HuH-7.5 (cell line): Measurements from ENCODE around the gene CDH13.

ENCODE experiments used
- DNase-seq: peaks from one replicate; pipeline ENCODE4 v3.0.0; 2011; ENCODE audit warnings: low spot score

Gene CDH13

GRCh38 chr16:82848013-82848412 is 221.2 kb downstream of the CDH13 start:
- no peak for DNase-seq

GRCh38 chr16:82852388-82853008 is 225.7 kb downstream of the CDH13 start:
- DNase-seq, result no peak

DNA sequence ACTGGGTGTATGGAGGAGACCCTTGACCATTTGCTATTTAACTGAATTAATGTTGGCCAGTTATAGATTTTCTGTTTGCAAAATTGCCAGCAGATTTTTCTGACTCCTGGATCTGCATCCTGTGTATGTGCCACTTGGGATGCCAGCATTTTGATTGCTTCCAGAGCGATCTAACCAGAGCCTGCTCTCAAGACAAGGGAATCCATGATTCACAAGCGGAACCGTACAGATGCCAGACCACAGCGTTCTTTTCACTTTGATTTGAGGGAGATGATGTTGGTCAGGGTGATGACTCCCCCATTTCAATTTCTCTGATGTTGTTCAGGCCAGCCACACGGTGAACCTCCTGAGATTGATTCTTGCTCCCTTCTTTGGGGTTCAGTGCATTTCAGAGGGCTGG is 228.7 kb downstream of the CDH13 start:
- no peak for DNase-seq

GRCh38 chr16:82857693-82858365 is 231.1 kb downstream of the CDH13 start:
- DNase-seq, result no peak

DNA sequence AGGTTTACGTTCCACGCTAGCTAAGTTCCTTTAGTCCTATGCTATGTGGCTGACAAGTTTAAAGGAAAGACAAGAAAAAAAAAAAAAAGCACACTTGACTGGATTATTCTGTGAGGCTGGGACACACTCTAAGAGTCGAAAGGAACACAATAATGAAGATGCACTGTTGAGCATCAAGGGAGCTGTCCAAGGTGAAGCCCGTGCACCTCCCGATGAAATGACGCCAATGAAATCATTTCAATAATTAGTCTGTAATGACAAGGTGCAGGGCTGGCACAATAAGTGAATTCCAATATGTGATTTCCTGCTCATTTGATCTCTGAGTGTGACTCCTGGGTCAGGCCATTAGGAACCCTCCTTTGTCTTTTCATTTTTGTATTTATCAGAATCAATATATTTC is 232.9 kb downstream of the CDH13 start:
- DNase-seq, result no peak

GRCh38 chr16:82860071-82860470 is 233.3 kb downstream of the CDH13 start:
- no peak for DNase-seq

- DNase-seq, result no peak
Observed at GRCh38 chr16:82862057-82862456, 235.3 kb downstream of the CDH13 start.

GRCh38 chr16:82864332-82865040 is 237.7 kb downstream of the CDH13 start:
- no peak for DNase-seq

DNA sequence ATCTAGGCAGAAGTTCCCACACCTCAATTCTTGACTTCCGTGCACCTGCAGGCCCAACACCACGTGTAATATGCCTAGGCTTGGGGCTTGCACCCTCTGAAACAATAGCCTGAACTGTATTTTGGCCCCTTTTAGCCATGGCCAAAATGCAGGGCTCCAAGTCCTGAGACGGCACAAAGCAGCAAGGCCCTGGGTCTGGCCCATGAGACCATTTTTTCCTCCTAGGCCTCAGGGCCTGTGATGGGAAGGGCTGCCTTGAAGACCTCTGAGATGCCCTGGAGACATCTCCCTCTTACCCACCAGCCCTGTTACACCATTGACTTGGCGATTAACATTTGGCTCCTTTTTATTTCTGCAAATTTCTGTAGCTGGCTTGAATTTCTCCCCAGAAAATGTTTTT is 238.6 kb downstream of the CDH13 start:
- no peak for DNase-seq

DNA sequence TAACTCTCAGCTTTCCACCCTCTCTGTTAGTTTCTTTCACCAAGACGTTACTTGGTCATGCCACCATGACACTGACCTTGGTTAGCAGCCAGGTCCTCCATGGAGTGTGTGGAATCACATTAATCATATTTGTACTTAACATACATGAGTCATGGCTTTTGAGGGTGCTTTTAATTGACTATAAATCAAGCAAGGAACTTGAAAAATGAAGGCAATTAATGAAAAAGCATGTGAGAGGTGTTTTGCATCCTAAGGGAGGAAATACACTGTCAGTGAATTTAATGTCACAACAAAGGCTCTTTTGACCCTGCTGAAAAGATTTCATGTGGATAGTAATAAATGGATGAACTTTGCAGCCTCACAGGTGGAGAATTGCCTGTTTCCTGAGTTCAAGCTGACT is 240.7 kb downstream of the CDH13 start:
- DNase-seq, result no peak

- DNase-seq, result no peak
Observed at GRCh38 chr16:82874271-82874670, 247.5 kb downstream of the CDH13 start.

DNA sequence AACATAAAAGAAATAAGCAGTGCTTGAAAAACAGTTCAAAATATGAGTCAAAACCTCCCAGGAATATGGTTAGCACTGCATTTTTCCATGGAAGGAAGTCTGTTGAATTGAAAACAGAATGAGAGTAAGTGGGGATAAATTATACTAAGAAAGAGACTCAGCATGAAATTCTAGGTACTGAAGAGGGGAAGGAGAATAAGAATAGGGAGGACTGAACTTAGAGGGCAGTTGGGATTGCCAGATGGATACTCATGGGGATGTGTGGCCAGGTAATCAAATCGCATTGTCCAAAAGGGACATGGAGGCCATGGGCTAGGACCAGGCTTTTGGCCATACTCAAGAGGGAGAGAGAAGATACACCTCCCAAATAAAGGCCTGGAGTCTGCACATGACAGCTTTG is 247.9 kb downstream of the CDH13 start:
- DNase-seq, result no peak

GRCh38 chr16:82876951-82877350 is 250.2 kb downstream of the CDH13 start:
- DNase-seq, result no peak

DNA sequence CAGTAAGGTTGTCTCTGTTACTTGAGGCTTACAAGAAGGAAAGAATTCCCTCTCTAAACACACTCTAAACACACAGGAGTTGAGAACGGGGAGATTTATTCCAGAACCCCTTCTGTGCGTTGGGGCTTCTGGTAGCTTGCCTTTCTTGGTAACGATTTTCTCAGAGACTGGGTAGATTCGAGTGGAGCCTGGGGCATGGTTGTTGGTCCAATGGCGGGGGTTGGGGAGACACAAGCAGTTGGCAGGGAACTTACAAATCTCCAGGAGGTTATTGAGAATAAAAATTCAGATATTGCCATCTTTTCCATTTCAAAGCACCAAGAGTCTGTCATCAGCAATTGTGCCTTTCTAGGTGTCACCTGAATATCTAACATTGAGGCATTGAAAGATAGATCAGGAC is 251.7 kb downstream of the CDH13 start:
- DNase-seq, result no peak

GRCh38 chr16:82880346-82880745 is 253.6 kb downstream of the CDH13 start:
- no peak for DNase-seq

GRCh38 chr16:82881516-82881915 is 254.7 kb downstream of the CDH13 start:
- DNase-seq, result no peak

- DNase-seq, result no peak
Observed at GRCh38 chr16:82882226-82882625, 255.5 kb downstream of the CDH13 start.

DNA sequence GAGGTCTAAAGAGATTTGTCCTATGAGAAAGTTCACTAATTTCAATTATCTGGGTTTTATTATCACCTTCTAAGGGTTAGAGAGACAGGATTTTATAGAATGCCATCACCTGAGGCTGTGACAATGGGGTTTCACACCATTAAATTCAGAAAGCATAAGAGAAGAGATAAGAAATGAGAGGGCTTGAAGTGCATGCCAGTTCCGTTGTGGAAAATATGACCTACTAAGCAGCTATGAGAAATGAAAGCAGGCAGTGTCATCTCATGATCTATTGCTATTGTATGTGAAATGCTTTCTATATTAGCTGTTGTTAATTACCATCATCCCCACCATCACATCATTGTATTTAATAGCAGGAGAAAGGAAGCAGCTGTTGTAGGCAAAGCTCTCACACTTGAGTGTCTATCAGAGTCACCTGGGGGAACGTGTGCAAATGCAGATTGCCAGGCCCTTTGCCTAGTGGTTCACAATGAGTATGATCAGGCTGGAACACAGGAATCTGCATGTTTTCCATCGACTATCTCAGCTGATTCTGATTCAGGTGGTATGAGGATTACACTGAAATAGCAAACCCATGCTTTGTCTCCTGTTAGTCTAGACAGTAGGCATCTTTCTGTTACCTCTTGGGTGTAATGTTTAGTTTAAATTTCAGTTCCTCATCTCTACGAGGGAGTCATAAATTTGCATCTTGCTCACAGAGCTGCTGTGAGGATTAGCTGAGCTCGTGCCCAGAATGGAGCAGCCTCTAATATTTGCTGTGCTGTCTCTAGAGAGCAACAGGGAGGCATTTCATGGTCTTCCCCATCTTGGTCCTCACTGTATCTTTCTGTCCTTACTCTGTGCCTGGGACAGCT is 256.4 kb downstream of the CDH13 start:
- no peak for DNase-seq

- no peak for DNase-seq
Observed at GRCh38 chr16:82884320-82884898, 257.6 kb downstream of the CDH13 start.

DNA sequence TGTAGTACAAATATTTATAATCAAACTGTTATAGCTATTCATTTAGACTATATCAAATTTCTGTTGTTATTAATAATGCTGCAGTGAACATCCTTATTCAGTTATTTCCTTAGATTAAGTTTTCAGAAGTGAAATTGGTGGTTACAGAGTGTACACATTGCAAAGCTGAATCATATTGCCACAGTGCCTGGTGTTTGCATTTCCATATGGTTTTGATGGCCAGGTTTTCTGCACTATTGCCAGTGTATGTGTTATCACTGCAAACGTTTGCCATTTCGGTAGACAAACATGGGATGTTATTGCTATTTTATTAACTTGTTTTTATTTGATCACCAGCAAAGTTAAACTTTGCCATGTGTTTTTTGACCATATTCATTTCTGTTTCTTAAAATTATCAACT is 259.4 kb downstream of the CDH13 start:
- no peak for DNase-seq

DNA sequence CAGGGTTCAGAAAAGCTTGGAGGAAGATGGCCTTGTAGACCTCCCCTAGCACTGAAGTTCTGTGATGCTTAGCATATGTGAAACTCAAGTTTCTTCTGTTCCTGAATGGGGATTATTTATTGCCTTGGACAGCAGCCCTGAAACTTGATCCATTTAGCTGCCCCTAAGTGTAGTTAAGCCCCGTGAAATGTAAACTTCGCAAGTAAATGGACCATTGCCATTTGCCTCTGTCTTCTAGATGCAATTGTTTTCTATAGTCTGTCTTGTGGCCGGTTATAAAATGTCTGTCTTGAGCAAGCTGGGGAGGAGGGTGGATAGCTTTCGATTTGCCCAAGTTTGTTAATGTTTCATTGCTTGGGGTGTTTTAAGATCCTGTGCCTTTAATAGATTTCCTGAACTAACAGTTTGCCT is 261.8 kb downstream of the CDH13 start:
- no peak for DNase-seq

- no peak for DNase-seq
Observed at GRCh38 chr16:82891424-82891823, 264.7 kb downstream of the CDH13 start.
